NCI-H2081 (cell line): ENCODE measurements around the gene VSTM2B.

Source experiments
- DNase-seq, 2 experiments: peaks; one replicate each; lab custom pipeline; 2025; lab: John Stamatoyannopoulos, UW

The VSTM2B gene

DNA sequence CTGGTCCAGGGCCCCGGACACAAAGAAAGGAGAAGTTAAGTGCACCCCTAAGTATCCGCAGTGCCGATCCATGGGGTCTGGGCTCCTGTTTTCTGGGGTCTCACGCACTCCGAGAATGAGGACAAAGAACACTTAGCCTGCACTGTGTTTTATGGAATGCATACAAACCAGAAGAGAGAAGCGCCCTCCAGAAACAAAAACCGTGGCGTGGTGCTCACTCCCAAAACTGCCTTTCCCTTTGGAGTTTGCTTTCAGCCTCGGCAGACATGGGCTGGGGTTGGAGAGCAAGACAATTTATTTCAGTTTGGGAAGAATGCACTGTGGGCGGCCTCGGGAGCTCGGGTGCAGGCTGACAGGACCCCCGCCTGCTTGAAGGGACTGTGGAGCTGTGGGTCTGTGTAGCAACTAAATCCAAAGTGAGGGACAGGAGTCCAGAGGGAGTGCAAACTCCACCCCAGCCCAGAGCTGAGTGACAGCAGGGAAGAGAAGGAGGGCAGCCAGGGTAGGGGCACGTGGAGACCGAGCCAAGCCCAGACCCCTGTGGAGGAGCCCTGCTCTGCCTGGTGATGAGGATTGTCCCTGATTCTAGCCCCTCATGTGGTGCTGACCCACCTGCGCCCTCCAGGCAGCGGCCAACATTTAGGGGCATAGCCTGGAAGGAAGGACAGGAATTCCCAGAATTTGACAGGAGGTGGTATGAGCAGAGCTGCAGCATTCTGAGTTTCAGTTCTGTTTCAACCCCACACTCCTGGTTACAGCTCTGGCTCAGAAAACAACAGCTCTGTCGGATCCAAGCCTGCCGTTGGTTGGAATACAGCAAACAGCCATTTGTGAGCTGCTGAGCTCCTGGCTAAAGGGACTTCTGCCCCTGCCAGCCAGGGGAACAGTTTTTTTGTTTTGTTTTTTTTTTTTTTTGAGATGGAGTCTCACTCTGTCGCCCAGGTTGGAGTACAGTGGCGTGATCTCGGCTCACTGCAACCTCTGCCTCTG lies 42.5 kb downstream of the VSTM2B start:
- DNase-seq = no peak

DNA sequence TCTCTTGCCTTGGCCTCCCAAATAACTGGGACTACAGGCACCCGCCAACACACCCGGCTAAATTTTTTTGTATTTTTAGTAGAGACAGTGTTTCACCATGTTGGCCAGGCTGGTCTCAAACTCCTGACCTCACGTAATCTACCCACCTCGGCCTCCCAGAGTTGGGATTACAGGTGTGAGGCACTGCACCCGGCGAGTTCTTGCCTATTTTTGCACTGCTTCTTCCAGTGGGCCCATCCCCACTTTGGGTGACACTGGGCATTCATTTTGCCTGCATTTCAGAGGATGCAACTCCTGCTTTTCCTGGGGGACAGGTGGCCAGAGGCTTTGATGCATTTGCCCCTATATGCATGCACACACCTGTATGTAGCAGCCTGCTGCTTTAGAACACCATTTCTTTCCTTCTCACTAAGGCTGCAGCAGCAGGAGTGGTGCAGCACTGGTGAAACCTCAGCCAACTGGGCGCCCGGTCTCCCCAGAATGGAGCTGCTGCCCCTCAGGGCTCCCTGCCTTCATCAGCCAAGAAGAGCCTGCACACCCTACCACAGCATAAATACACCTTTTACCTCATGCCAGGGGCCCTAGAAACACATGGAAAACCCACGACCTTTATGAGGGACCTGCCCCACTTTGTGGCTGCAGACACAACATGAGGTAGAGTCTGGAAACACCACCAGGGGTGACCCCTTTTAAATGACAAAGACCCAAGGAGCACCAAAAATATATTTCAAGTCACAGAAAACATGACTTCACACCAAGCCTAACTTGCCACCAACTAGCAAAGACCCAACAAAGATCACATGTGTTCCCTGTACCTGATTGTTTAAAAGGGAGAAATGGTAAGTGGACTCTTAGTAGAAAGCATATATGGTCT lies 43.5 kb downstream of the VSTM2B start:
- DNase-seq = no peak

DNA sequence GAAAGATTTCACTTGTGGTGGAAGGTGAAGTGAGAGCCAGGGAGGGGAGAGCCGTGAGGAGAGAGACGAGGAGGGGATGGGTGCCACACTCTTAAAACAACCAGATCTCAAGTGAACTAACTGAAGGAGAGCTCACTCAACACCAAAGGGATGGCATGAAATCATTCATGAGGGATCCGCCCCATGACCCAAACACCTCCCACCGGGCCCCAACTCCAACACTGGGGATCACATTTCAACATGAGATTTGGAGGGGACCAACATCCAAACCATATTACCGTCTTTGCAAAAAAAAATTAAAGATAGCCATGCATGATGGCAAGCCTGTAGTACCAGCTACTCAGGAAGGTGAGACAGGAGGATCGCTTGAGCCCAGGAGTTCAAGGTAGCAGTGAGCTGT lies 45.4 kb downstream of the VSTM2B start:
- no peak for DNase-seq

DNA sequence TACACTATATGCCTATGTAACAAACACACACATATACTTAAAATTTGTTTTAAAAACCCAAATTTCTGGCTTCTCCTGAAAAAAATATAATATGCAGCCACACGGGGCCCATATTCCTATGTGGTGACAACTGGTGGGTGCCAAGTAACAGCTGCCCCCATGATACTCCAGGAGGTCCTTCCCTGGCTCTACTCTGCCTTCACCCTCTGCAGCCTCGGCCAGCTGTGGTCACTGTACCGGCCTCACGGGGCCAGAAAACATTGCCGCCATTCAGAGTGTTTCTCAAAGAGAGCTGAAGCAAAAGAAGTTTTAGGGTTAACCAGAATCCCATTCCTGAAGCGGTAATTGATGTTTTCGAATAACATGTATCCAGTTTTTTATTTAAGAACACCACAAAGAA lies 47.7 kb downstream of the VSTM2B start:
- no peak for DNase-seq

DNA sequence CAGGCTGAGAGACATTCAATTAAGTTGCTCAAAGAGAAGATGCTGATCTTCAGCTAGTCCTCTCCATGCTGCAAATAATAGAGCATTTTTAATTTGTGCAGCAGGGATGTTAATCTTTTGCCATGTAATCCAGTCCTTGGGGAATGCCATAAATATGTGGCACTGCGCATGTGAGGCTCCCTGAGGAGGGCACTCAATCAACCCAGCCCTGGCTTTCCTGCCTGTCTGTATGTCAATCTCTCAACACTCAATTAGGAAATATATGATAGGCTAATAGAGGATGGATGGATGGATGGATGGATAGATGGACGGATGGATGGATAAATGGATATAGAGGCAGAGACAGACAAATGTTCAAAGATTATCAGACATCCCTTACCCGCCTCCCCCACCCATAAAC lies 48.7 kb downstream of the VSTM2B start:
- no peak for DNase-seq

DNA sequence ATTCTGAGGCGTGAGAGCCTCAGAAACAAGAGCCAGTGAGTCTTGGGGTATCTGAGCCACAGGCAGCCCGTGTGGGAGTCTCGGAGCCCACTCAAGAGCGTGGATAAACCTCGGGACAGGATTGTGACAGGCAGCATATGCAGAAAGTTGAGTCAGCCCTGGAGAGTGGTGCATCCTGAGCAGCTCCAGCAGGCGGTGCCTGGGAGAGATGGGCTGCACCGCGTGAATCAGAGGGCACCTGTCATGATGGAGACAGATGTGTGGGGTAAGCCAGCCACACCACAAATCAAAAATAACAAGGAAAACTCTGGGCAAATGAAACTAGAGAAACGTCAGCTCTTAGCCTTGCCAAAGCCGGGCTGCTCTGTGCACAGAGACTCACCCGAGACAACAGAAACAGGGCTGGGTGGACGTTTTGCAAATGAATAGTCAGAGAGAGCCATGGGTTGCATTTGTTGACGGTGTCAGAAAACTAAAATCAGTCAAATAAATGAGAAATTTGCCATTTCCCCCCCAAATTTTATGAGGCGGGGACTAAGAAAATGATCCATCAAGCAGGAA lies 50.3 kb downstream of the VSTM2B start:
- no peak for DNase-seq

DNA sequence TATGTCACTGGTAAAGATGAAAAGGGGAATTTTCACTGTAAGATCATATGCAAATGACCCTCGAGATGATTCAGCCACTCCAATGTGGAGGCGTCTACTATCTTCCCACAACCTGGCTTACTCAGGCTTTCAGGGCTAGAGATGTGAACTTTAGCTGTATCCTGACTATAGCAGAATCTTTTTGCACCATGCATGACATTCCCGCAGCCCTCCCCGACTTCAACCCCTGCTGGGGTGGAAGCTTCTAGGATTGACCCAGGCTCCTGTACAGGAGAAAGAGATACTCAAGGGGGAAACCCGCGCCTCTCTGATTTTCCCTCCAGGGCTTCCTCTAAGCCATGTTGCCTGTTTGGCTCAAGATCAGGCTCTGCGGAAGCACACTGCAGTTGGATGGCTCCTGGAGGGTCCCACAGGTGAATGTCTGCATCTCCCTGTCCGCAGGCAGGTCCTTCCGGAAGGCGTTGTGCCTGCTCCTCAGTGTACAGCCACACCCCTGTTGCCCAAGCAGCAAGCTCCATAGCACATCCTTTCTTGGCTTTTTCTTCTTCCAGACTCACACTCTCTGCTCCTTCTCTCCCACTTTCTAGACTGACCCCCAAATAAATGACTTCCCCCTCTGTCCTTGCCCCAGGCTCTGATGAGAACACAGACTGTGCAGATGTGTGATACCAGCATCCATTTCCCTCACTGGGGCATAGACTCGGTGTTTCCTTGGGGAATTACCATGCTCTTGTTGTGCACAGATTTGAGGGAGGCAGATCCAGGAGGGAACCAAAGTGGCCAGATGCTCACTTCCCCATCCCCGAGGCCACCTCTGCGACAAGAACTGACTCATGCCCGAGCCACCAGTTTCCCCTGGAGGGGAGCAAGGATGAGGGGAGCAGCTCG lies 51.2 kb downstream of the VSTM2B start:
- DNase-seq = no peak

DNA sequence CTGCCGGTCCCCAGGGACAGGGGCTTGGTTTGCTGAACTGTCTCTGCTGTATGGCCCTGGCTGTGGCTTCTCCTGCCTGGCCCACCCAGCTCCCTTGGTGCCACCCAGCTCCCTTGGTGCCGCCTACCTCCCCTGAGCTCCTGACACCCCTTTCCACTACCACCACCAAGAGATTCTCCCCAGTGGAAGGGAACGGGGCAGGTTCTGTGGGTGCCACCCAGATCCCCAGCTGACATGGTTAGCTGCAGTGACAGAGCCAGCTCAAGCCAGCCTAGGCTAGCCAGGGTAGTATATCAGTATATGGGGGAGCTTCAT lies 51.8 kb downstream of the VSTM2B start:
- no peak for DNase-seq

DNA sequence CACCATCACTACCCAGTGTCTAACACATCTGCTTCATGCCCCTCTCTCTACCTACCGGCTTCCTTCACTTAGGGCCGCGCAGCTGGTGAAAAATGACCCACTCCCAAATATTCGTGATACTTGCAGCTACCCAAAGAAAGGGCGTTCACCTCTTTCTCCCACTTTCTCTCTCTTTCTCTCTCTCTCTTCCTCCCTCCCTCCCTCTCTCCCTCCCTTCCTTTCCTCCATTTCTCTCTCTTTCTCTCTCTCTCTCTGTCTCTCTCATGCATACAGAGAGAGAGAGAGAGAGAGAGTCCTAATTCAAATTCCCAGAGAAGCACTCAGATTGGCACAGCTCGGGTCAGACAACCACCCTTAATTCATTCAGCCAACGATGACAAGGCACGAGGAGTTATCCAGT lies 52.6 kb downstream of the VSTM2B start:
- no peak for DNase-seq

DNA sequence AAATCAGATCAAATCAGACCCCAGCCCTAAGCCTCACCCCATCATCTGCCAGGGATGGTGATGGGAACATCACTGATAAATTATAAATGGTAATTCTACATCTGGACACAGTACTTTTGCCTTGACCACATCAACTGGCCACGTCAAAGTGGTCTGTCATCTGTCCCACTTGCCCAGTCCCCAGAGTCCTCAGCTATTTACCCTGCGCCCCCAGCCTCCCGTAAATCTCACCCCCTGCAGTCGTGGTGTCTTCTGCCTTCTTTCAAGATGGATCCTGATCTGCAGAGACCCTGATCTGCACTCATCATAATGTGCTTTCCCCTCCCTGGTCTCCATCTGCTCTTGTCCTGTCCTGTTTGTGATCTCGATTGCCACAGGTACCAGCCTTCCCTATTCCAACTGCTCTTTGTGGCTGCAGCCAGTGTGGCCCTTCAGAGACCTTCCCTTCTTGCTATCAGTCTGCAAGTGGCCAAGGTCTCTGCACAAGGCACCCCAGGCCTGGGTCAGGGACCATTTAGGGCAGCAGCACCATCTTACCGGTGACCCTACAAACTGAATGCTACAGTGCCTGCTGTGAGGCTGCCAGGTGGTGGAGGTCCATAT lies 53.6 kb downstream of the VSTM2B start:
- DNase-seq = no peak

DNA sequence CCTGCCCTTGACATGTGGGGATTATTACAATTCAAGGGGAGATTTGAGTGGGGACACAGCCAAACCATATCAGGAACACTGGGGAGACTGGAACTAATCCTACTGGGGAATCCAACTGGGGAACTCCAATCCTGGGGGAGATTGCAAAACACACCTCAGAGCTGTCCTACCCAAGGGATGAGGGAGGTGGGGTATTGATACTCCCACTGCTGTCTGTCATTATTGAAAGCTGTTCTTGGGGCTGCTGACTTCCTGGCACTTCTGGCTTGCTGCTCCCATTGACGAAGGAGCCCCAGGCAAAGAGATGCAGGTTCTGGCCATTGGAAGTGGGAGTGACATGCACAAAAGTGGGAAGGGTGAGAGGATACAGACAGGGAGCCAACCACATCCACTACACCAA lies 55.6 kb downstream of the VSTM2B start:
- DNase-seq = no peak

DNA sequence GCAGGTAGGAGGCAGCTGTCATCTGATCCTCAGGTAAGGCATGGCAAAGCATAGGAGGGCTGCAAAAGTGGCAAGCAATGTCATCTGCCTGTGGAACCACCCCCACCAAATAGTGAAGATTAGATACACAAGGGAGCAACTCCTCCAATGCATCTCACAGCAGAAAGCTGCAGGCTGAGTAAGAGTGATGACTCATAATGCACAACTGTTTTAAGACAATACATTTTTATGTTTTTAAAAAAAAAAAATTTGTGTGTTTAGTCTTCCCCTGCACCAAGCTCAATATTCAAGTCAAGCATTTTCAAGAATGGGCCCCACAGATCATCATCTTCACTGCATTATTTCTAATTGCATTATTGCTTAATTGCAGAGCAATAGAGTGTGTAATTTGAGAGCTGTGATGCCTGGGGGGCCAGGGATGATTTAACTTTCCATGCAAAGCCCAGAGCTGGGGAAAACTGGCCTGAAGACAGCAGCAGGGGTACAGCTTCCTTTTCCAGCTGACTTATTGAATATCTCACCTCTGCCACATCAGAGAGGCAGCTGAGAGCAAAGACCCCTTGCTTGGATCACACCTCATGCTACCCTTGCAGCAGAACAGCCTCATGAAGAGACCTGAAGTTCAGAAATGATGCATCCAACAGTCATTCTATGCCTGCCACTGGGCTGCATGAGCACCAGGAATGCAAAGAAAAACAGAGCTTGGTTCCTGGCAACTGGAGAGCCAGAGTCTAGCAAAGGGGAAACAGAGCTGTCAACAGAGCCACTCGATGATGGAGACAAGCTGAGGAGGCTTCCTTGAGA lies 57.6 kb downstream of the VSTM2B start:
- DNase-seq = no peak

DNA sequence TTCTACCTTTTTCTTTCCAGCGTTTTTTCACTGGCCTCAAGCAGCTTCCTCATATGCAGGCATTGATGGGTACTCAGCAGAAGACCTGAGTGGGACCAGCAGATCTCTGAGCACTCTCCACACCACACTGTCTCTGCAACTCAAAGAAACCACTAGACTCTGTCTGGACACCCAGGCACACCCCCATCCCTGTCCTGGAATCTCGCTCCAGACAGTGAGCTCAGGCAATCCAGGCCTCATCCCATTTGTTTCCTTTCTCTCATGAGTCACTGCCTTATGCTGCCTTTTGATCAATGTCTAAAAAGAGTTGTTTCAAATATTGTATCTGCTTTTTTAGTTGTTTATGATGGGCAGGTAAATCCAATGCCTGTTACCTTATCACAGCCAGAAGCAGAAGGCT lies 60.6 kb downstream of the VSTM2B start:
- DNase-seq = no peak

DNA sequence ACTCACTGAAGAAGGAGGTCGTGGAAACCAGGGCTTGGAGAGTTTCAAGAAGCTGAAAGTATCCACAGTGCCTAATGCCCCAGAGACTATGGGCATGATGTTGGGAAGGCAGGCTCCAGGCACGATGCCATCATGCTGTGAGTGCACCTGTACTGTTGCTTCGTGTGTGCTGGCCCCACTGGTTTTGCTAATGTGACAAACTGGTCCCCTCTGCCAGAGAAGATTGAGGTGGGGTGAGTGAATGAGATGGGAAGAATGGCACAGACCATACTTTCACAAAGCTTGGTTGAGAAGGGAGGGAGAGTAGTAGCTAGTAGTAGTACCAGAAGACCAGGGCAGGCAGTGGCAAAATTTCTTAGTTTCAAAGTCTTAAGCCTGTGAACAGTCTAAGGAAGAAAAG lies 61.3 kb downstream of the VSTM2B start:
- no peak for DNase-seq

DNA sequence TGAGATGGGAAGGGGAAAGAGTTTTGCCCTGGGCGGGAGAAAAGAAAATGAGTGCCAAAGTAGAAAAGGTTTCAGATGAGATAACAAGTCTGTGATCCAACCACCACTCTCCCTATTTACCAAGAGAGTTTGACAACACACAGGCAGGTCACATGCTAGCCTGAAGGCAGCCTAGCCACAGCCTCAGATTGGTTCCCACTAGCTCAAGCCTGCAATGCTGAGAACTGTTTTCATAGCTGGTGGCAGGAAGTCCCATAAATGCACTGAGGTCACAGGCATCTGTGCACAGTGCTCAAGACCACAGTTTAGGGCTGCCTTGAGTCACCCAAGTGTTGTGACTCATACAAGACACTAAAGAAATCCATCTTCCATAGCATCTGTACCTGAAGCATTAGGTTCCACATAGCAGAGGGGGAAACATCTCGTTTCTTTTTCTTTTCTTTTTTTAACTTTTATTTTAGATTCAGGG lies 61.8 kb downstream of the VSTM2B start:
- DNase-seq = no peak

DNA sequence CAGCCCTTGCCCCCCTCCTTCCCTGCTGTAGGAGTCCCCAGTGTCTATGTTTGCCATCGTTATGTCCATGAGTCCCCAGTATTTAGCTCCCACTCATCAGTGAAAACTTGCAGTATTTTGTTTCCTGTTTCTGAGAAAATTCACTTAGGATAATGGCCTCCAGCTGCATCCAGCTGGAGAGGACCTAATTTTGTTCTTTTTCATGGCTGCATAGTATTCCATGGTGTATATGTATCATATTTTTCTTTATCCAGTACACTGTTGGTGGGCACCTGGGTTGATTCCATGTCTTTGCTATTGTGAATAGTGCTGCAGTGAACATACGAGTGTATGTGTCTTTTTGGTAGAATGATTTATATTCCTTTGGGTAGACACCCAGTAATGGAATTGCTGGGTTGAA lies 62.3 kb downstream of the VSTM2B start:
- DNase-seq = no peak

DNA sequence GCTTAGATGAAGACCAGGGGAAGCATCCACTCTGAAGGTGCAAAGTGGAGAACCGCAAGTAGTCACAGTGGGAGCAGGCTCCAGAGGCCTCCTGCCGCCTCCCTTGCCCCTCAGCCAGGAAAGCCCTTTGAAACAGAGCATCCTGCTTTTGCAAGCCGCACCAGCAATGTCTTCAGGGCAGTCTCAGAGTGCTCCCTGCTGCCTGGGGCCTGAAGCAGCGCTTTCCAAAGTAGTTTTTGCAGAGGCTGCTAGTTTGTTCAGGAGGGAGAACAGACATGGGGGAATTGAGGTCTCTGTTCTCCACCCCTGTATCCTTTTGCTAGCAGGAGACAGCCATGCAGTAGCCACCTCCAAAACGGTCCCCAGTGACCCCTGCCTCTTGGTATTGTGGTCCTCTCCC lies 64.5 kb downstream of the VSTM2B start:
- DNase-seq = no peak

DNA sequence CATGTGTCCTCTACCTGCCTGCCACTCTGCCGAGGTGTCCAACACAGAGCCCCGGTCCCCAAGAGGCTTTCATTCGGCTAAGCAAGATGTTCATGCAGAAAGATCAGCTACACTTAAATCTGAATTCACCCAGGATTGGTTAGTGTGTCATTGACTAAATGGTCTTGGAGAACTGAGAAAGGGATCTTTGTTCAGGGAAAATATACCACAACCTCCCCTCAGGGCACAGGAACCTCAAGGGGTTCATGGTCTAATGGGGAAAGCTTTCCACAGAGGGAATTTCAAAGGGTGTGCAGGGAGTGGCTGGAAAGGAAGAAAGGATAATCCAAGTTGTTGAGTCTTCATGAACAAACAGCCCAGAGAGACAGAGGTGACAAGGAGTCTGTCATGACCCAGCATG lies 65.9 kb downstream of the VSTM2B start:
- no peak for DNase-seq

DNA sequence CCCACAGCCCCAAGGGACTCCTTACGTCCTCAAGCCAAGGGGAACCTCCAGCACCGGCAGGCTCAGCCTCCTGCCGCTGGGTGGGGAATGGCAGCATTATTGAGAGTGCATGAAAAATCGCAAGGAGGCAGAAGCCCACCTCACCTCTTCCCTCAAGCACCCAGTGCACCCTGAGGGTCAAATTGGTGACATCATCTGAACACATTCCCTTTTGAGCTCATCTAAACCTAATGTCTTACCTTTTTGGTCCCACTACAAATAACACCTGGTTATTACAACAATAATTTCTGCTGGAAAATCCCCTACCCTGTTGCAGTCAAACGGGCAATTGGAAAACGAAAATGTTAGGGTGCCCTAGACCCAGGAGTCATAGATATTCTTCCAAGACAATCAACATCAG lies 68.1 kb downstream of the VSTM2B start:
- DNase-seq = no peak

DNA sequence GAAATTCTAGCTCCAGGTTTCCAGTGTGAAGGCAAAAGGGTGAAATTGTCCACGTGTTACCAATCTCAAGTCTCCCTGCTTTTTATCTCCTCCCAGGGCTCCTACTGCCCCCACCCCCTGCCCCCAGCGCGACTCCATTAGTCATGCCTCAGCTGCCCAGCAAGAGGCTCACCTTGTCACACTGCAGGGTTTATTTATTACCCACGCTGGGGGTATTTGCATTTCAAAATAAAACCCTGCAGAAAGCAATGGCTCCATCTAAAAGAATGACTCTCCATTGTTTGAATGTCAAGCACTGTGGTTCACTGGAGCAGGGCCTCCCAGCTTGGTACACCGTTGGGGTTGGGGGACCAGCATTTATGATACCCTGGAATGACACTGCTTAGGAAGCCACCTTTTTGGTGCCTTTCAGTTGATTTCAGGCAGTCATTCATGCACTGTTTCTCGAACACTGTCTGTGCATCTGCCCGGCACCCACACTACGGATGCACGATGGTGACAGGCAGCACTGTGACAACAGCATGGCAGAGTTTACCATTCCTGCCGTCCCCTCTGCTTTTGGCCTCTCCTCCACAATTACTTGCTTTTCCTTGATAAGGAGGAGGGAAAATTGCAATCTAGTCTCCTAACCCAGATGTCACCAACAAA lies 70.4 kb downstream of the VSTM2B start:
- DNase-seq = no peak
